Fibroblast of lung (primary cell): ENCODE results near the gene AMZ2. TPM values are rescaled to one million over a fixed set of nuclear protein-coding genes. Genes with fewer than 3 reads are reported as not detected.
"Not testable (repeated sequence)": the region's sequence is repeated elsewhere in the genome, so short reads cannot be mapped to it uniquely, and the experiment has no call there.

Experiments
- DNase-seq, 2 donors: peaks; one replicate each; pipeline versions ENCODE4 v3.0.0 to v3.0.0-alpha.2; 2010; ENCODE audit warnings: low read depth in 2 of 2
- H2AFZ ChIP-seq: 2 replicates; pipeline ENCODE4 v1.5.1; 2012; ENCODE audit warnings: low read length, control low read depth, inconsistent platforms
- H3K27ac ChIP-seq: 2 replicates; pipeline ENCODE4 v1.5.1; 2011; ENCODE audit warnings: low read length, control low read depth; ENCODE audit not compliant: insufficient read depth
- H3K27me3 ChIP-seq: 2 replicates; pipeline ENCODE4 v1.5.1; 2011; ENCODE audit warnings: mild to moderate bottlenecking, low read length; ENCODE audit not compliant: control insufficient read depth, insufficient read depth
- H3K36me3 ChIP-seq: 2 replicates; pipeline ENCODE4 v1.5.1; 2011; ENCODE audit warnings: low read length; ENCODE audit not compliant: control insufficient read depth, insufficient read depth
- H3K4me1 ChIP-seq: 2 replicates; pipeline ENCODE4 v1.5.1; 2011; ENCODE audit warnings: low read length; ENCODE audit not compliant: control insufficient read depth, insufficient read depth; ENCODE audit errors: extremely low read depth
- H3K4me2 ChIP-seq: 2 replicates; pipeline ENCODE4 v1.5.1; 2011; ENCODE audit warnings: low read length, control low read depth; ENCODE audit not compliant: insufficient read depth; ENCODE audit errors: extremely low read depth
- H3K4me3 ChIP-seq, 4 experiments: fragments of 200-600 bp in 1 of 4; sonication (generic) in 1 of 4; replicated peaks in 1 of 4; 2 replicates each; pipeline ENCODE4 v1.5.1; 2011 to 2016; ENCODE audit warnings: low read length in 4 of 4, low read depth in 3 of 4, mild to moderate bottlenecking in 3 of 4, control low read depth in 2 of 4, inconsistent platforms in 1 of 4, mixed read lengths in 1 of 4; ENCODE audit not compliant: insufficient read depth in 1 of 4; ENCODE audit errors: control extremely low read depth in 1 of 4
- H3K79me2 ChIP-seq: 2 replicates; pipeline ENCODE4 v1.5.1; 2012; ENCODE audit warnings: mild to moderate bottlenecking, low read length, inconsistent platforms; ENCODE audit not compliant: control insufficient read depth, insufficient read depth
- H3K9ac ChIP-seq: 2 replicates; pipeline ENCODE4 v1.5.1; 2011; ENCODE audit warnings: mild to moderate bottlenecking, low read length, control low read depth; ENCODE audit not compliant: insufficient read depth
- H3K9me3 ChIP-seq: 2 replicates; pipeline ENCODE4 v1.5.1; 2012; ENCODE audit warnings: low read depth, low read length; ENCODE audit not compliant: control insufficient read depth, insufficient read depth
- H4K20me1 ChIP-seq: 2 replicates; pipeline ENCODE4 v1.5.1; 2011; ENCODE audit warnings: low read length; ENCODE audit not compliant: control insufficient read depth, insufficient read depth; ENCODE audit errors: extremely low read depth
- EZH2 ChIP-seq: IDR thresholded peaks from 2 replicates; pipeline ENCODE4 v1.5.1; 2012; ENCODE audit warnings: low read length, control low read depth, mild to moderate bottlenecking; ENCODE audit errors: missing control alignments
- polyA plus RNA-seq, 2 donors: library from polyadenylated mRNA; depleted of rRNA in 1 of 2; stranded (reverse) in 1 of 2; unstranded in 1 of 2; fragments of >200 nt; gene quantifications; 2 replicates each; pipeline ENCODE4 v1.2.1, GENCODE V29; 2011 to 2012; ENCODE audit warnings: missing spikeins in 1 of 2
- total RNA-seq: library from RNA; depleted of rRNA; stranded (reverse); fragments of >200 nt; gene quantifications from 2 replicates; pipeline ENCODE4 v1.2.1, GENCODE V29; 2014
- TF ChIP-seq, protein P1 (sequence below), 2 donors: IDR thresholded peaks in 1 of 2; conservative IDR thresholded peaks in 1 of 2; 1 replicate in 1 of 2; 2 replicates in 1 of 2; pipeline ENCODE4 v1.5.1; 2011 to 2012; ENCODE audit warnings: low read length in 2 of 2, control low read depth in 1 of 2, inconsistent platforms in 1 of 2, low read depth in 1 of 2, mild to moderate bottlenecking in 1 of 2

AMZ2 gene
- total and polyA plus RNA-seq, 2 donors (not counting 1 experiment from before 2014, with no cell fraction given), result 85.9 to 119 TPM

- H3K4me1 ChIP-seq, result peaks cover 8% of the 10 kb centered on the region
- no peaks in the 10 kb centered on the region for H3K27me3 ChIP-seq
- DNase-seq, result no peak
- no peak overlapping the region for H3K4me3 ChIP-seq
- H3K4me2 ChIP-seq, result peak overlapping the region; percentile 51
- TF ChIP-seq, protein P1, sequence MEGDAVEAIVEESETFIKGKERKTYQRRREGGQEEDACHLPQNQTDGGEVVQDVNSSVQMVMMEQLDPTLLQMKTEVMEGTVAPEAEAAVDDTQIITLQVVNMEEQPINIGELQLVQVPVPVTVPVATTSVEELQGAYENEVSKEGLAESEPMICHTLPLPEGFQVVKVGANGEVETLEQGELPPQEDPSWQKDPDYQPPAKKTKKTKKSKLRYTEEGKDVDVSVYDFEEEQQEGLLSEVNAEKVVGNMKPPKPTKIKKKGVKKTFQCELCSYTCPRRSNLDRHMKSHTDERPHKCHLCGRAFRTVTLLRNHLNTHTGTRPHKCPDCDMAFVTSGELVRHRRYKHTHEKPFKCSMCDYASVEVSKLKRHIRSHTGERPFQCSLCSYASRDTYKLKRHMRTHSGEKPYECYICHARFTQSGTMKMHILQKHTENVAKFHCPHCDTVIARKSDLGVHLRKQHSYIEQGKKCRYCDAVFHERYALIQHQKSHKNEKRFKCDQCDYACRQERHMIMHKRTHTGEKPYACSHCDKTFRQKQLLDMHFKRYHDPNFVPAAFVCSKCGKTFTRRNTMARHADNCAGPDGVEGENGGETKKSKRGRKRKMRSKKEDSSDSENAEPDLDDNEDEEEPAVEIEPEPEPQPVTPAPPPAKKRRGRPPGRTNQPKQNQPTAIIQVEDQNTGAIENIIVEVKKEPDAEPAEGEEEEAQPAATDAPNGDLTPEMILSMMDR (conservative IDR thresholded peaks at IDR 0.05 in 1 of 2, IDR thresholded peaks at IDR 0.05 in 1 of 2; ENCODE audit: low read depth in 1 of 2, low read length in 2 of 2), result no peak
- TF ChIP-seq EZH2, result no peak
- H2AFZ ChIP-seq, result no peak overlapping the region
- H3K9me3 ChIP-seq, result no peaks in the 10 kb centered on the region
- H4K20me1 ChIP-seq, result no peaks in the 10 kb centered on the region
- H3K79me2 ChIP-seq, result peaks cover 4% of the 10 kb centered on the region
- peaks cover 2% of the 10 kb centered on the region for H3K36me3 ChIP-seq
- peak overlapping the region; percentile 86 for H3K27ac ChIP-seq
- H3K9ac ChIP-seq, result no peak overlapping the region
Measured at GRCh38 chr17:68249354-68249765, 1.5 kb downstream of the AMZ2 start.

DNA sequence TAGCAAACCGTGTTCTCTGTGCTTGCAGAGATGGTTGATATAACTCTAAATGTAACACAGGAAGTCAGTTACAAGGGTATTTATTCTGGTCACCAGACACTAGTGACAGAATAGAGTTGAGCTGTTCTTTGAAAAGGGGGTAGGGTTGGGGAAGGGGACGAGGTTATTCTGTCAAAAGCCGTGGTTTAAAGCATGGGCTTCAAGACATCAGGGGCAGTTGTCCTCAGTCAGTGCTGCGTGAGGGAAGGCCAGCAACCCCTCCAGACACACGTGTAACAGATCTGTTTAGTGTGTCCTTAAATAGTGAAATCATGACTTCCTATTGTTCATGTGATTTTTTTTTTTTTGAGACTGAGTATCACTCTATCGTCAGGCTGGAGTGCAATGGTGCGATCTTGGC, 5.6 kb downstream of the AMZ2 start:
- not testable (repeated sequence) for H3K4me1 ChIP-seq, H3K36me3 ChIP-seq, H3K9me3 ChIP-seq, H2AFZ ChIP-seq, H3K4me2 ChIP-seq, H3K27ac ChIP-seq, H3K4me3 ChIP-seq, H3K79me2 ChIP-seq, H3K27me3 ChIP-seq, H4K20me1 ChIP-seq, DNase-seq, H3K9ac ChIP-seq

- H3K27ac ChIP-seq, result no peak overlapping the region
- H3K4me2 ChIP-seq, result no peak overlapping the region
- H3K4me1 ChIP-seq, result no peaks in the 10 kb centered on the region
- no peaks in the 10 kb centered on the region for H3K79me2 ChIP-seq
- no peaks in the 10 kb centered on the region for H3K27me3 ChIP-seq
- H3K9me3 ChIP-seq, result no peaks in the 10 kb centered on the region
- no peak overlapping the region for H3K4me3 ChIP-seq
- no peak overlapping the region for H2AFZ ChIP-seq
- no peak for DNase-seq
- no peaks in the 10 kb centered on the region for H4K20me1 ChIP-seq
- TF ChIP-seq, protein P1 (conservative IDR thresholded peaks at IDR 0.05 in 1 of 2, IDR thresholded peaks at IDR 0.05 in 1 of 2; ENCODE audit: low read depth in 1 of 2, low read length in 2 of 2), result no peak
- TF ChIP-seq EZH2, result no peak
- H3K9ac ChIP-seq, result no peak overlapping the region
- peaks cover 2% of the 10 kb centered on the region for H3K36me3 ChIP-seq
Measured at GRCh38 chr17:68255151-68255550, 7.3 kb downstream of the AMZ2 start.
